HUES64 (cell line): ENCODE data around the gene ANO6.

Experiments used
- H3K27ac ChIP-seq: 2 replicates; pipeline ENCODE4 v1.7.0; 2013; ENCODE audit warnings: low read depth, low read length, inconsistent platforms
- H3K27me3 ChIP-seq: 2 replicates; pipeline ENCODE4 v1.6.1; 2013; ENCODE audit warnings: mild to moderate bottlenecking, low read length; ENCODE audit not compliant: insufficient read depth
- H3K36me3 ChIP-seq: 2 replicates; pipeline ENCODE4 v1.6.1; 2013; ENCODE audit warnings: mild to moderate bottlenecking, low read length; ENCODE audit not compliant: insufficient read depth
- H3K4me1 ChIP-seq: 2 replicates; pipeline ENCODE4 v1.6.1; 2013; ENCODE audit warnings: mild to moderate bottlenecking, low read length, moderate library complexity; ENCODE audit not compliant: insufficient read depth
- H3K4me3 ChIP-seq: 2 replicates; pipeline ENCODE4 v1.5.1; 2013; ENCODE audit warnings: mild to moderate bottlenecking, low read length, moderate library complexity
- H3K9ac ChIP-seq: 2 replicates; pipeline ENCODE4 v1.6.1; 2013; ENCODE audit warnings: mild to moderate bottlenecking, low read depth, low read length
- H3K9me3 ChIP-seq: 2 replicates; pipeline ENCODE4 v1.6.1; 2013; ENCODE audit warnings: low read depth, low read length; ENCODE audit not compliant: insufficient read depth
- WGBS: fragments of 150-250, 120-280 bp; methylation state at CpG from one replicate; pipeline ENCODE4 v1.1.7; 2013; ENCODE audit warnings: missing lambda C conversion rate; 5-methylcytosine and 5-hydroxymethylcytosine counted together

Gene ANO6

DNA sequence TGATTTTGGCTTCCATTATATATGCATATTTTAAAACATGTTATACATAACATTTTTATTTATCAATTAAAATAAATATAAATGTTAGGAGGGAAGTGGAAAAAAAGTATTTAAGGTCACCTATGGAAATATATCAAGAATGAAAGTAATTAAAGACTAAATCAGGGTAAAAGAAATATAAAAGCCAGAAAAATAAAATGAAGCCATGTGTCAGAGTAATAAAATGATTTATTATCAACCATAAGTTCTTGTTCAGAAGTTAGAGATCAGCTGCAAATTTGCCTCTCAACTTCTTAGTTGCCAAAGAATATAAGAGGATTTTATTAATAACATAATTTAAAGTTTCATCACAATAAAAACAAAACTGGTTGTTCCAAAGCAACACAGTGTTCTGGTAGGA lies 121.9 kb downstream of the ANO6 start:
- H3K36me3 ChIP-seq: peaks cover 11% of the 10 kb centered on the region; the same call in 1 of the 2 replicates
- no peaks in the 10 kb centered on the region for H3K27me3 ChIP-seq
- peaks cover 15% of the 10 kb centered on the region for H3K4me1 ChIP-seq
- no peak overlapping the region for H3K4me3 ChIP-seq
- no peaks in the 10 kb centered on the region for H3K9me3 ChIP-seq
- H3K27ac ChIP-seq: no peak overlapping the region
- no peak overlapping the region for H3K9ac ChIP-seq

DNA sequence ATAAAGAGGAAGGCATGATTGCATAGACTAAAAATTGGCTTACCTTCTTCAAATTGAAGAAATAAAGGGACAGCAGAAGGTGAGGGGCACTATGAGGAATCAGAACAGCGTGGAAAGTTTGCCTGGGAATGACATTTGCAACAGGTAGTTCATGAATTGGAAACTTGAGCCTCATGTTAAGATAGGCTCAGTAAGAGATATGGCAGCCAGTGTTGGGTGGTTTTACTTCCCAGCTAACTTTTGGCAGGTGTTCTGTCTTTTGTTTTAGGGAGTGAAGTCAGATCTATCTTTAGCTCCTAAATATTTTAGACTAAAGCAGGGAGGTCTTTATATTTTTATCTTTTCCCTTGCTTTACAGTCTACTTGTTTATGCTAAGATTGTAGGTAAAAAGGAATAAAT lies 122.4 kb downstream of the ANO6 start:
- Histone ChIP-seq H3K27ac (no peak overlapping the region), H3K4me1 (peaks cover 18% of the 10 kb centered on the region), H3K4me3 (no peak overlapping the region), H3K9me3 (no peaks in the 10 kb centered on the region), H3K36me3 (0 out of 2 replicates have a peak, but pooled peaks cover 7% of the 10 kb centered on the region), H3K27me3 (no peaks in the 10 kb centered on the region), H3K9ac (no peak overlapping the region)
- WGBS: 88% methylated on average over 1 of the region's 1 CpG

DNA sequence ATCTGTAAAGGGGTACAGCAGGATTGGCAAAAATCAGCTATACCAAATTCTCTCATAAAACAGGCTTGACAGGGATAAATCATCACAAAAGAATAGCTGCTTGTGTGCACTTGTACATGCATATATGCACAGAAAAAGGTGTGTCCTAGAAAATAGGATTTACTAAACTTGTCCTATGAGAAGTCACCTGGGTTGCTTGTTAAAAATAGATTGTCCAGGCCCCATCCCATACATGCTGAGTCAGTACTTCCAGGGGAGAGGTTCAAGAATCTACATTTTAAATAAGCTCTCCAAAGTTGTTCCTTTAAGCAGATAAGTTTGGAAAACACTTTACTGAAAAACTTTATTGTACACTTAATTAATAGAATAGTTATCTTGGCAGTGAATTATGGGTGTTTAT lies 123.1 kb downstream of the ANO6 start:
- Histone ChIP-seq H3K36me3 (no peaks in the 10 kb centered on the region), H3K27ac (no peak overlapping the region), H3K27me3 (no peaks in the 10 kb centered on the region), H3K4me3 (no peak overlapping the region), H3K9me3 (no peaks in the 10 kb centered on the region), H3K4me1 (peaks cover 15% of the 10 kb centered on the region), H3K9ac (no peak overlapping the region)

DNA sequence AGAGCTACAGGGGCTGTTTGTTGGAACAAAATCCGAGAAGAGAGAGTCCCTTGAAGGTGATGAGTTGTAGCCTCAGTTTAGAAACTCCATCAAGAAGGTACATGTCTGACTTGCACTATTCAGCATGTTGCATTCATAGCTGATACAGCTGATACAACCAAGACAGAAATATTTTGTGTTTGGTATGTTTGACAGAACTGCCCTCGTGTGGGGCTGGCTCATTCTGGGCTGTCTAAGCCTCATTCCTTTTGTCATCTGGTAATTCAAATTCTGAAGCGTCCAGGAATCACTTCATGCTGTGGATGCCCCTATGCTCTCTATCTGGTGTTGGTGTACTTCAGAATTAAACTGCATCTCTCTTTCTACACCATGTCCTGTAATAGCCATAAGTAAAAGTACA lies 126.3 kb downstream of the ANO6 start:
- H3K4me1 ChIP-seq: peaks cover 14% of the 10 kb centered on the region
- H3K27me3 ChIP-seq: no peaks in the 10 kb centered on the region
- H3K27ac ChIP-seq: no peak overlapping the region
- H3K36me3 ChIP-seq: peaks cover 7% of the 10 kb centered on the region
- no peaks in the 10 kb centered on the region for H3K9me3 ChIP-seq
- no peak overlapping the region for H3K4me3 ChIP-seq
- no peak overlapping the region for H3K9ac ChIP-seq
- 91% methylated on average over 3 of the region's 3 CpGs for WGBS

DNA sequence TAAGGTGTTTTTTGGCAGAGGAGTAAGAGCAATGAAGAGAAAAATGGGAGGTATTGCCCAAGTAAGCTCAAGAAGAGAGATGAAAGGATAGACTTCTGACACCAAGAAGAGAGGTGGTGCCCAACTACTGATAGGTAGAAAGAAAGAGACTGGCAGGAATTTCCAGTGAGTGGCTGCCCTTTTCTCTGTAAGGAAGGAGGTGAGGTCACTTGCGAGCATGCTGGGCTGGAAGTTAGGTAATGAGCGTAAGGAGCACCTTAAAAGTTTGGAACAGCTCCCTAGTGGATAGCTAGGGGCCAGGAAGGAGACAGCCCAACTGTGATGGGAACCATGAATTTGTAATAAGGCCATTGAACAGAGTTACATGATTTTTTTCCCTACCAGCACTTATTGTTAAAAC lies 127.0 kb downstream of the ANO6 start:
- Histone ChIP-seq H3K9me3 (no peaks in the 10 kb centered on the region), H3K4me1 (peaks cover 14% of the 10 kb centered on the region), H3K27me3 (no peaks in the 10 kb centered on the region), H3K36me3 (peaks cover 13% of the 10 kb centered on the region), H3K9ac (no peak overlapping the region), H3K4me3 (no peak overlapping the region), H3K27ac (no peak overlapping the region)
- 95% methylated on average over 2 of the region's 2 CpGs for WGBS

DNA sequence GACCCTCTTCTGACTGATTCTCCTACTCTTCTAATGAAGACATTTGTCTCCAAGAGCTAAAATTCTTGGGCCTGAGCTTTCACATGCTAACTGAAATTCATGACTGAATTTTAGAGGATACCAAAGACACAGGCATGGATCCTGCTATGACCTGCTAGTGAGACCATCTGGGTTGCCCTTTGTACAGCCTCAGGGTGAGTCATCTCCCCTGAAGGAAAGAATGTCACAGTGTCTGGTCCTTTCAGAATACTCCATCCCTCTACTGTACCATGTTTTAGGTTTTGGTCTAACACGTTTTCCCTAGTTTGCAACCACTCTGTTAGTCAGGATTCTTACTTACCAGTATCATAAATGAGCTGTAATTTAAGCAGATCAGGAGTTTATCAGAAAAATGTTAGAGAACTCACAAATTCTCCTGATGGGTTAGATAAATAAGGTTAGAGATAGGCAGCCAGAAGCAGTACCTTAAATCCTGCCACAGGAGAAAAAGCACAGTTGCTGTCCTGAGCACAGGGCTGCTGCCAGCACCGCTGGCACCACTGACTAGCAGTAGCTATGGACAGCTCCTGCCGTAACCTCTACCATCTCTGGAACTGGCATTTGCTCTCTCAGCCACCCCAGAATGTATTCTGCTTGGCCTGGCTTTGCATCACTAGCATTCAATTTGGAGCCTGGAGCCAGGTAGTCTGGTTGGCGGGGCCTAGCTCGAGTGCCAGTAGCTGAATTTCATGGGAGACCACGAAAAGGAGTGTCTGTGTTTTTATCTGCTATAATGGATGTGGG lies 127.6 kb downstream of the ANO6 start:
- Histone ChIP-seq H3K36me3 (peaks cover 20% of the 10 kb centered on the region), H3K27ac (no peak overlapping the region), H3K4me1 (peaks cover 8% of the 10 kb centered on the region), H3K9ac (no peak overlapping the region), H3K9me3 (no peaks in the 10 kb centered on the region), H3K27me3 (no peaks in the 10 kb centered on the region), H3K4me3 (no peak overlapping the region)
- WGBS: 93% methylated on average over 6 of the region's 6 CpGs

DNA sequence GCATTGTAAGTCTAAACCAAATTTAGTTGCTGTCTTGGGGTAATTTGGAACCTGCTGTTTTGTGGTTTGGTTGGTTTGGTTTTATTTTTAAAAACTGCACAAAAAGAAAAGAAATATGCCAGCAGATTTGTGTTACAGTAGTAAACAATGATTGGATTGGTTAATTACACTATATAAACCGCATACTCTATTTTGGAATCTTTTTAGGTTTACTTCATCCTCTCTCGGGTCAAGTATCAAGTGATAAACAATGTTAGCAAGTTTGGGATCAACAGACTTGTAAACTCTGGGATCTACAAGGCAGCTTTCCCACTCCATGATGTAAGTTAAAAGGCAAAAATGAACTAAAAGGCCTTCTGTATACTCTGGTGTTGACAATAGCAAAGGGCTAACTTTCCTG lies 132.4 kb downstream of the ANO6 start:
- peaks cover 10% of the 10 kb centered on the region; the same call in 1 of the 2 replicates for H3K9me3 ChIP-seq
- H3K27ac ChIP-seq: no peak overlapping the region
- H3K27me3 ChIP-seq: no peaks in the 10 kb centered on the region
- 100% methylated on average over 1 of the region's 2 CpGs for WGBS
- H3K4me1 ChIP-seq: peaks cover under 1% of the 10 kb centered on the region; the same call in 1 of the 2 replicates
- peaks cover 50% of the 10 kb centered on the region for H3K36me3 ChIP-seq
- no peak overlapping the region for H3K9ac ChIP-seq
- H3K4me3 ChIP-seq: no peak overlapping the region

DNA sequence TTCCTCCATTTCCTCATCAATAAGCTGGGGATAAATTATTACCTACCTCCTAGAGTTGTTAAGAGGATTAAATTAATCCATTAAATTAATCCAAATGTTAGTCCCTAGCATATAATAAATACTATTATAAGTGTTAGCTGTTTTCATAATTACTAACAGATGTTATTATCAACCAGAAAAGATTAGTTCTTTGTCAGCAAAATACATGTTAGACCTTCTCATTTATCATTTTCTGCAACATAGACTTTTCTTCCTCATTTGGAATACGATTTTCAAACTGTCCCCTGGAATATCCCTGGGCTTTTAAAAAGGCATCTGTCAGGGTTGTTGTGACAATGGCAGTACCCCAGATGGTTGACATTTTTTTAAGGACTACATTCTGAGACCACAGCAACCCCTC lies 133.1 kb downstream of the ANO6 start:
- 97% methylated on average over 1 of the region's 1 CpG for WGBS
- Histone ChIP-seq H3K4me3 (no peak overlapping the region), H3K36me3 (peaks cover 50% of the 10 kb centered on the region), H3K27me3 (no peaks in the 10 kb centered on the region), H3K9ac (no peak overlapping the region), H3K4me1 (no peaks in the 10 kb centered on the region), H3K9me3 (peaks cover 10% of the 10 kb centered on the region; the same call in 1 of the 2 replicates), H3K27ac (no peak overlapping the region)

DNA sequence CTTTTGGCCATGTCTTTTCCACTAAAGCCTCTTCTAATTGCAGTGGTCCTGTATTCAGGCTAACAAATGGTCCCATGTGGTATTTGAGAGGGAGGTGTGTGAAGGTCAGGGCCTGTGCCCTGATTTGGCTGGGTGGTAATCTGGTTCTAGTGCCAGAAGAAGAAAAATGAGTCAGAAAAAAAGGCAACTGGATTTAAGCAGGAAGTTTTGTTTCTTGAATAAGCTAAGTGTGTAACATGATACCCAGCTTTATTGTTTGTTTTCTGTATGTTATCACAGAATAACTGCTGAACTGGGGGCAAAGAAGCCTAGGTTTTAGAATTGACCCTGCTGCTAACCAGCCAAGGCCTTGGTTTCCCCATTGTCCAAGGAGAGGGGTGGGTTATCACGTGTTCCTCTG lies 134.0 kb downstream of the ANO6 start:
- no peaks in the 10 kb centered on the region for H3K4me1 ChIP-seq
- no peak overlapping the region for H3K4me3 ChIP-seq
- WGBS: 94% methylated on average over 1 of the region's 1 CpG
- H3K27me3 ChIP-seq: no peaks in the 10 kb centered on the region
- H3K36me3 ChIP-seq: peaks cover 50% of the 10 kb centered on the region
- no peak overlapping the region for H3K27ac ChIP-seq
- no peak overlapping the region for H3K9ac ChIP-seq
- peaks cover 10% of the 10 kb centered on the region; the same call in 1 of the 2 replicates for H3K9me3 ChIP-seq

DNA sequence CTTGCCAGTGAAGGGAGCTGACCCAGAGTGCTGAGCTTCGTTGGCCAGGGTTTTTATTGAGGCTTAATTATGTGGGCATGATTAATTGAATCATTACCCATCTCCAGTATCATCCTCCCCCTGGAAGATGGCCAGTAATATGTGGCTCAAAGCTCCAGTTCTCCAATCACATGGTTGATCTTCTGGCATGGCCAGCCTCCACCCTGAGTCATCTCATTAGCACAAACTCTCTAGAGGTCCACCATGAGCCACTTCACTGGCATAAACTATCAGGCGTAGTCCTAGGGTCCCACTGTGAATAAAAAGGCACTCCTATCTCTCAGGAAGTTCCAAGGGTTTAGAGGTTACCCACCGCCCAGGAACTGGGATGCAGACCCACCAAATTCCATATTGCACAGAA lies 135.0 kb downstream of the ANO6 start:
- H3K27me3 ChIP-seq: no peaks in the 10 kb centered on the region
- no peak overlapping the region for H3K4me3 ChIP-seq
- H3K36me3 ChIP-seq: peaks cover 55% of the 10 kb centered on the region
- H3K9me3 ChIP-seq: peaks cover 10% of the 10 kb centered on the region; the same call in 1 of the 2 replicates
- H3K9ac ChIP-seq: no peak overlapping the region
- no peaks in the 10 kb centered on the region for H3K4me1 ChIP-seq
- H3K27ac ChIP-seq: no peak overlapping the region
- WGBS: 98% methylated on average over 2 of the region's 3 CpGs

DNA sequence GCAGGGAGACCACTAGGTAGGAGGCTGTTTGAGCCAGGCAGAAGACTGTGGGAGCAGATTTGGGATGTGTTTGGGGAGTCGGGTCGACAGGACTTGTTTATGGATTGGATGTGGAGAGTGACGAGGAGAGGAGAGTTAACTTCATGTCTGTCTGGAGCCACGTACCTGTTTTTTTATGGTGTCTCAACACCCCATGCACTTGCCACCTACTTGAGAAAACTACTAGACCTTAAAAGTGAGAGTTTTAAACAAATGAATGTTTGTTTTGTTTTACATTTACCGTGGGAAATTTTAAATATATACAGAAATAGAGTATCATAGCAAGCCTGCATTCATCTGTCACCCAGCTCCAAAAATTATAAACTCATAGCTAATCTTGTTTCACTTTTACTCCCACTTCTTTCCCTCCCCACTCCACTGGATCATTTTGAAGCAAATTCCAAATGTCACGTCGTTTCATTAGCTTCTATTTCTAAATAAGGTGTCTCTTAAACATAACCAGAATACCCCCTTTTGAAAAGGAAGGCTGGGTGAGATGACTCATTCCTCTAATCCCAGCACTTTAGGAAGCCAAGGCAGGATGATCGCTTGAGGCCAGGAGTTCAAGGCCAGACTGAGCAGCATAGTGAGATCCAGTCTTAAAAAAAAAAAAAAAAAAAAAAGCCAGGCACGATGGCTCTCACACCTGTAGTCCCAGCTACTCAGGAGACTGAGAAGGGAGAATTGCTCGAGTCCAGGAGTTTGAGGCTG lies 136.2 kb downstream of the ANO6 start:
- WGBS: 92% methylated on average over 8 of the region's 10 CpGs
- H3K36me3 ChIP-seq: peaks cover 57% of the 10 kb centered on the region
- H3K27me3 ChIP-seq: no peaks in the 10 kb centered on the region
- no peak overlapping the region for H3K27ac ChIP-seq
- peaks cover 10% of the 10 kb centered on the region; the same call in 1 of the 2 replicates for H3K9me3 ChIP-seq
- H3K4me1 ChIP-seq: no peaks in the 10 kb centered on the region
- H3K9ac ChIP-seq: no peak overlapping the region
- no peak overlapping the region for H3K4me3 ChIP-seq
